ENCODE data around the gene PHACTR1.
A peak's percentile ranks its signal among the peaks of the same experiment; 100 is the strongest.

Gene PHACTR1

DNA sequence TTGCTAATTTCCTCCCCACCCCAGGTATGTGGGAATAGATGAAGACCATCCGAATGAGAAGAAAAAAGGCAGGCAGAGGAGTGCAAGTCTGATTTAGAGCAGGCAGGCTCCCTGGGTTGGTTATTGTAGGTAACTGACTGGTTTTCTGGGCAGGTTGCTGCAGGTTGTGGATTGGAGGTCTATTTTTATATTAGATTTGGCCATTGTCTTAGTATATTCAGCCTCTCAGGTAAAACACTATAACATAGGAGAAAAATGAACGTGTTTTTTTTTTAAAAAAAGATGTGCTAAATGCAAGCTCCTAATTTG is 612.3 kb downstream of the PHACTR1 start:
- Histone ChIP-seq H3K27me3 (ENCODE audit: low read depth, low read length) (no peaks in the 10 kb centered on the region), H3K79me2 (ENCODE audit: low read length) (no peaks in the 10 kb centered on the region; the same call in 1 of the 2 replicates), H3K27ac (ENCODE audit: low read length) (peak overlapping the region; percentile 37; the same call in 1 of the 2 replicates), H3K9me3 (ENCODE audit: insufficient read depth, low read length) (no peaks in the 10 kb centered on the region), H3K36me3 (replicated peaks; ENCODE audit: low read depth, low read length) (no peaks in the 10 kb centered on the region), H3K9ac (ENCODE audit: low read length) (peak overlapping the region; percentile 91), H2AFZ (ENCODE audit: low read depth, low read length) (peak overlapping the region; percentile 94; the same call in 1 of the 2 replicates), H4K20me1 (ENCODE audit: insufficient read depth, low read length) (no peaks in the 10 kb centered on the region), H3K4me2 (ENCODE audit: low read length) (peak overlapping the region; percentile 78), H3K4me1 (ENCODE audit: low read length) (peaks cover 13% of the 10 kb centered on the region), H3K4me3 (ENCODE audit: low read length) (peak overlapping the region; percentile 94)
- no peak for TF ChIP-seq EZH2phosphoT487 (IDR thresholded peaks at IDR 0.05; ENCODE audit: low read depth)
- TF ChIP-seq, protein P1, sequence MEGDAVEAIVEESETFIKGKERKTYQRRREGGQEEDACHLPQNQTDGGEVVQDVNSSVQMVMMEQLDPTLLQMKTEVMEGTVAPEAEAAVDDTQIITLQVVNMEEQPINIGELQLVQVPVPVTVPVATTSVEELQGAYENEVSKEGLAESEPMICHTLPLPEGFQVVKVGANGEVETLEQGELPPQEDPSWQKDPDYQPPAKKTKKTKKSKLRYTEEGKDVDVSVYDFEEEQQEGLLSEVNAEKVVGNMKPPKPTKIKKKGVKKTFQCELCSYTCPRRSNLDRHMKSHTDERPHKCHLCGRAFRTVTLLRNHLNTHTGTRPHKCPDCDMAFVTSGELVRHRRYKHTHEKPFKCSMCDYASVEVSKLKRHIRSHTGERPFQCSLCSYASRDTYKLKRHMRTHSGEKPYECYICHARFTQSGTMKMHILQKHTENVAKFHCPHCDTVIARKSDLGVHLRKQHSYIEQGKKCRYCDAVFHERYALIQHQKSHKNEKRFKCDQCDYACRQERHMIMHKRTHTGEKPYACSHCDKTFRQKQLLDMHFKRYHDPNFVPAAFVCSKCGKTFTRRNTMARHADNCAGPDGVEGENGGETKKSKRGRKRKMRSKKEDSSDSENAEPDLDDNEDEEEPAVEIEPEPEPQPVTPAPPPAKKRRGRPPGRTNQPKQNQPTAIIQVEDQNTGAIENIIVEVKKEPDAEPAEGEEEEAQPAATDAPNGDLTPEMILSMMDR (IDR thresholded peaks at IDR 0.05; ENCODE audit: low read depth, low read length): no peak

DNA sequence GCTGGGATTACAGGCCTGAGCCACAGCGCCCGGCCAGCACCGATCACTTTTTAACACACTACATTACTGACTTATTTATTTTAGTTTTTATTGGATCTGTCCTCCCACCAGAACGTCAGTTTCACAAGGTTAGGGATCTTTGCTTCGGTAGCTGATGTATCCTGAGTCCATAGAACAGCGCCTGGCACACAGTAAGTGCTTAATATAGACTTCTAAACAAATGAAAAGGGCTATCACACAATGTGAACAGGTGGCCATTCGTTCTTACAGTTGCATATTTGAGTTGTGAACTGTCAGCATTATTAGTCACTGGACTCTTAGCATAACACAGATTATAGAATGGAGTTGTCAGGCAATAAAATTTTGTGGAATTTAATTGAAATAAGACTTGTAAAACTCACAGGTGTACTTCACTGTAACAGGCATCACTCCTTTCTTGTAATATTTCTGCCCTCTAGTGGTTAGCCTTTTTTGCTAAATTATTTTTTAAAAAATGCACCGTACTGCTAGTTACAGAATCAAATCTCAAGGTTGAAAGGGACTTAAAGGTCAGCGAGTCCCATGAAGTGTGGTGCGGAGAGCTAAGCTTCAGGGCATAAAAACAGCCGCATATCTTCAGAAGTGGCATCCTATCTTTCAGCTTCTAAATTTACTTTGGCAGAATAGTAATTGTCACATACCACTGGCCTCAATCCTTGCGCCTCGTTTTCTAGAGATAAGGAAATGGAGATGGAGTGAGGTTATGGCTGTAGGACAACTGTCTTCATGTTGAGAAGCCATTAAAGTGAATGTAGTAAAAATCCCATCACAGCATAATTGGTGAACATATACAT is 615.2 kb downstream of the PHACTR1 start:
- Histone ChIP-seq H3K9me3 (ENCODE audit: insufficient read depth, low read length) (no peaks in the 10 kb centered on the region), H3K4me3 (ENCODE audit: low read length) (no peak overlapping the region), H3K36me3 (replicated peaks; ENCODE audit: low read depth, low read length) (no peaks in the 10 kb centered on the region), H3K27me3 (ENCODE audit: low read depth, low read length) (no peaks in the 10 kb centered on the region), H3K4me1 (ENCODE audit: low read length) (peaks cover 12% of the 10 kb centered on the region), H3K27ac (ENCODE audit: low read length) (no peak overlapping the region), H3K4me2 (ENCODE audit: low read length) (no peak overlapping the region), H2AFZ (ENCODE audit: low read depth, low read length) (no peak overlapping the region), H3K9ac (ENCODE audit: low read length) (no peak overlapping the region), H3K79me2 (ENCODE audit: low read length) (no peaks in the 10 kb centered on the region; the same call in 1 of the 2 replicates), H4K20me1 (ENCODE audit: insufficient read depth, low read length) (no peaks in the 10 kb centered on the region)
- no peak for TF ChIP-seq EZH2phosphoT487 (IDR thresholded peaks at IDR 0.05; ENCODE audit: low read depth)
- TF ChIP-seq, protein P1 (IDR thresholded peaks at IDR 0.05; ENCODE audit: low read depth, low read length): peak; percentile 64

DNA sequence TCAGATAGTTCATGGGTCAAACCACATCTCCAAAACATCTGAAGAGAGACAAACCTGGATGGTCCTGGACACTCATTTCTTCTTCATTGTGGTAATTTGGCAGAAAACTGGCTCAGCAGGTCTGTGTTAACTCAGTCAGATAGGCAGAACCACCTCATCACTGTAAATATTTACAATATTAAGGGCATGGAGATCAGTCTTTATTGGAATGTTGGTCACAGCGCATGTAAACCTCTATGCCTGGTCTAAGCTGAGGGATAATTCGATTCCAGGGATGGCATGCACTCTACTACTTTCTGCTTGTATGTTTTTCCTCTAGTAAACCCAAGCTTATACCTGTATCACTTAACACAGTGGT is 615.8 kb downstream of the PHACTR1 start:
- Histone ChIP-seq H3K27me3 (ENCODE audit: low read depth, low read length) (no peaks in the 10 kb centered on the region), H3K4me1 (ENCODE audit: low read length) (peaks cover 6% of the 10 kb centered on the region), H3K4me2 (ENCODE audit: low read length) (no peak overlapping the region), H2AFZ (ENCODE audit: low read depth, low read length) (no peak overlapping the region), H3K9ac (ENCODE audit: low read length) (no peak overlapping the region), H4K20me1 (ENCODE audit: insufficient read depth, low read length) (no peaks in the 10 kb centered on the region), H3K9me3 (ENCODE audit: insufficient read depth, low read length) (no peaks in the 10 kb centered on the region), H3K4me3 (ENCODE audit: low read length) (no peak overlapping the region), H3K79me2 (ENCODE audit: low read length) (no peaks in the 10 kb centered on the region; the same call in 1 of the 2 replicates), H3K36me3 (replicated peaks; ENCODE audit: low read depth, low read length) (no peaks in the 10 kb centered on the region), H3K27ac (ENCODE audit: low read length) (no peak overlapping the region)
- TF ChIP-seq, protein P1 (IDR thresholded peaks at IDR 0.05; ENCODE audit: low read depth, low read length): no peak
- TF ChIP-seq EZH2phosphoT487 (IDR thresholded peaks at IDR 0.05; ENCODE audit: low read depth): no peak

DNA sequence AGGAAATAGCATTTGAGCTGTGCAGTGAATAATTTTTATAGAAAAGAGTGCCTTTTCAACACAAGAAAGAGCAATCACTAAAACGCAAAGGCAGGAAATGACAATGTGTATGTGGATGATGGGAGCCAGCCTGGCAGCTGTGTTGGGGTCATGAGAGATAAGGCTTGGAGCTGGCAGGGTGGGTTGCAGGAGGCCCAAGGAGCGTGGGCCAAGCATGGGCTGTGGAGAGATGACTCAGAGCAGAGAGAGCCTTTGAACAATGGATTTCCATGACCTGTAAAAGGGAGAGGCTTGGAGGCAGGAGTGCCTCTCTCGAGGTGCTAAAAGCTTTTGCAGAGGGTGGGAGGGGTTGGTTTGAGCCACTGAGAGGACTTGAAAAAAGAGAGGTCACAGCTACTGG is 618.4 kb downstream of the PHACTR1 start:
- Histone ChIP-seq H3K27me3 (ENCODE audit: low read depth, low read length) (no peaks in the 10 kb centered on the region), H3K27ac (ENCODE audit: low read length) (no peak overlapping the region), H3K36me3 (replicated peaks; ENCODE audit: low read depth, low read length) (no peaks in the 10 kb centered on the region), H2AFZ (ENCODE audit: low read depth, low read length) (no peak overlapping the region), H3K9me3 (ENCODE audit: insufficient read depth, low read length) (no peaks in the 10 kb centered on the region), H3K9ac (ENCODE audit: low read length) (no peak overlapping the region), H4K20me1 (ENCODE audit: insufficient read depth, low read length) (no peaks in the 10 kb centered on the region), H3K4me1 (ENCODE audit: low read length) (no peaks in the 10 kb centered on the region), H3K79me2 (ENCODE audit: low read length) (no peaks in the 10 kb centered on the region), H3K4me3 (ENCODE audit: low read length) (no peak overlapping the region), H3K4me2 (ENCODE audit: low read length) (no peak overlapping the region)
- TF ChIP-seq, protein P1 (IDR thresholded peaks at IDR 0.05; ENCODE audit: low read depth, low read length): no peak

Data from OCI-LY3 (cell line).